BLaER1 (cell line): ENCODE results near the gene IPO5.

Experiments
- H3K27ac ChIP-seq: shearing (Covaris generic); formaldehyde crosslinking; 2 replicates; pipeline ENCODE4 v1.8.1; 2022
- H3K27me3 ChIP-seq: shearing (Covaris generic); formaldehyde crosslinking; 2 replicates; pipeline ENCODE4 v1.8.1; 2022
- H3K36me3 ChIP-seq: shearing (Covaris generic); formaldehyde crosslinking; 2 replicates; pipeline ENCODE4 v1.8.1; 2022
- H3K4me1 ChIP-seq: shearing (Covaris generic); formaldehyde crosslinking; 2 replicates; pipeline ENCODE4 v1.8.1; 2022
- H3K4me2 ChIP-seq: shearing (Covaris generic); formaldehyde crosslinking; 2 replicates; pipeline ENCODE4 v1.8.1; 2022
- H3K4me3 ChIP-seq: shearing (Covaris generic); formaldehyde crosslinking; 2 replicates; pipeline ENCODE4 v1.8.1; 2022
- H3K9ac ChIP-seq: shearing (Covaris generic); formaldehyde crosslinking; 2 replicates; pipeline ENCODE4 v1.8.1; 2022
- H3K9me3 ChIP-seq: shearing (Covaris generic); formaldehyde crosslinking; 2 replicates; pipeline ENCODE4 v1.8.1; 2022
- H4K20me1 ChIP-seq: shearing (Covaris generic); formaldehyde crosslinking; 2 replicates; pipeline ENCODE4 v1.8.1; 2022
- Cebpa-rat ChIP-seq: shearing (Covaris generic); IDR thresholded peaks from 2 replicates; pipeline ENCODE4 v1.8.1; 2022

Gene IPO5

DNA sequence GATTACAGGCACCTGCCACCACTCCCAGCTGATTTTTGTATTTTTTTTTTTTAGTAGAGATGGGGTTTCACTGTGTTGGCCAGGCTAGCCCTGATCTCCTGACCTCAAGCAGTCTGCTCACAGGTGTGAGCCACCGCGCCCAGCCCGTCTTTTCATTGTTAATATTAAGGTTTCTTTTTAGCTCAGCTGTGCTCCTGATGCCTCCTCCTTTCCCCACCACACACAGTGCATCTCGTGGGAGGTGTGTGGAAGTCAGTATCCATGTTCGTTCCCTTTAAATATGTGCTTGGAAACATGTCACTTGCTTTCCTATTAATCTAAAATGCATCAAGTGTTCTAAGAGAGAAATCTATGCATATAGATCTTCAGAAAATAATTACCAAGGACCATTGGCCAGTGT is 53.5 kb downstream of the IPO5 start:
- Histone ChIP-seq H3K9ac (no peak overlapping the region), H3K4me1 (no peaks in the 10 kb centered on the region), H4K20me1 (peaks cover 8% of the 10 kb centered on the region; the same call in 1 of the 2 replicates), H3K9me3 (no peaks in the 10 kb centered on the region), H3K27ac (no peak overlapping the region), H3K27me3 (no peaks in the 10 kb centered on the region), H3K36me3 (peaks cover 98% of the 10 kb centered on the region), H3K4me2 (no peak overlapping the region), H3K4me3 (no peak overlapping the region)
- TF ChIP-seq Cebpa-rat, result no peak

DNA sequence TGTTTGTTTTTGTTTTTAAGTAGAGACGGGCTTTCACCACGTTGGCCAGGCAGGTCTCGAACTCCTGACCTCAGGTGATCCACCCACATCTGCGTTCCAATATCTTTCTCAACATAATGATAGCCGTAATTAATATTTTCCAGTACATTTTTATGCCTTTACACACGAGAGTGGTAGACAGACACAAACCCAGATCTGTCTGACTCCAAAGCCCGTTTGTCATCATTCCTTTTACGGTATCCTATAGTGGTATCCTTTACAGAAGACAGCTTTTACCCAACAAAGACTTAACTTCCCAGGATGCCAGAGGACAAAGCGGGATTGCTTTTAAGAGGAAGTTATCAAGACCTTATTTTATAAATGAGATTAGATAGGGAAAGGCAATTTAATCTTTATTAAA is 59.8 kb downstream of the IPO5 start:
- Histone ChIP-seq H3K9ac (no peak overlapping the region), H3K4me1 (no peaks in the 10 kb centered on the region), H3K4me2 (no peak overlapping the region), H4K20me1 (no peaks in the 10 kb centered on the region), H3K4me3 (no peak overlapping the region), H3K9me3 (no peaks in the 10 kb centered on the region), H3K27ac (no peak overlapping the region), H3K27me3 (no peaks in the 10 kb centered on the region), H3K36me3 (peaks cover 99% of the 10 kb centered on the region)
- TF ChIP-seq Cebpa-rat, result no peak

DNA sequence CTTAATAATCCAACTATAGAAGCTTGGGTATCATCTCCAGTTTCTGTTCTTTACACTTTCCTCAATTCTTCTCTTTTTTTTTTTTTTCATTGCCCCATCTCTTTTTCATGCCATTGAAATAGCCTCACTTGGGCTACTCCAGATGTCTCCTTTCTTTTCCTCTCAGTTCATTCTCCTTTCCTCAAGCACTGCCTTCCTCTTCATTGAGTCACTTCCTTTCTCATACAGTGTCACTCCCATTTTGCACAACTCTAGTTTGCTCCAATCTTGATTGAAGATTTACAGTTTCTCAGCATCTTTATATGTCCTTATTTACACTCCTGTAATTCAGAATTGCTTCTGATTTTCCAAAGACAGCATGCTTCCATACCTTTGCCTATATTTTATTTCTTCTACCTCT is 61.3 kb downstream of the IPO5 start:
- Histone ChIP-seq H3K4me2 (no peak overlapping the region), H4K20me1 (no peaks in the 10 kb centered on the region), H3K27me3 (no peaks in the 10 kb centered on the region), H3K4me3 (no peak overlapping the region), H3K36me3 (peaks cover 99% of the 10 kb centered on the region), H3K9ac (no peak overlapping the region), H3K27ac (no peak overlapping the region), H3K9me3 (no peaks in the 10 kb centered on the region), H3K4me1 (no peaks in the 10 kb centered on the region)
- no peak for TF ChIP-seq Cebpa-rat

DNA sequence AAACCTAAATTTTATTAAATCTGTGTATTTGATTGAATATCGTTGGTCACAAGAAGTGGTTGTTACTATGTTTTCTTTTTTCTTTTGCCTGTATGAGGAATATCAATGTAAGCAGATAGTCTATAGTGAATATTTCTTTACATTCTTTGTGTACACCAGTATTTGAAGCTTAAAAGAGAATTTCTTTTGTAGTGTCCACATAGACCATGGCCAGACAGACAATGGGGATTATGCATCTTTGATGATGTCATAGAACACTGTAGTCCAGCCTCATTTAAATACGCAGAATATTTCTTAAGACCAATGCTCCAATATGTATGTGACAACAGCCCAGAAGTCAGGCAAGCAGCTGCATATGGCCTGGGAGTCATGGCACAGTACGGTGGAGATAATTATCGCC is 64.8 kb downstream of the IPO5 start:
- Histone ChIP-seq H3K4me1 (no peaks in the 10 kb centered on the region), H3K36me3 (peaks cover 92% of the 10 kb centered on the region)
- TF ChIP-seq Cebpa-rat, result no peak

DNA sequence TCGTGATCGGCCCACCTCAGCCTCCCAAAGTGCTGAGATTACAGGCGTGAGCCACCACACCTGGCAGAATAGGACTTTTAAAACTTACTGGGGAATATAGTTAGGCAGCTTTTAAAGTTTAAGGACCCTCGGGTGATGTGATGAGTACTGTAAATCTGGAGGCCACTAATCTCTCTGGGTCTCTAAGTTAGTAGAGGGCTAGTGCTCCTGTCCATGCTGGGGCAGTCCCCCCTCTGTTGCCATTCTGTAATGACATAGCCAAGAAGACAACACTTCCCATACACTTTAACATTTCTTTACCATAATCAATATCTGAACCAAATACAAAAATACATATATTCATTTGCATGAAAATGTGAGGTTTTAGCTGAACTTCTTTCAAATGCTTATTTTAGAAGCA is 65.7 kb downstream of the IPO5 start:
- H3K9ac ChIP-seq, result no peak overlapping the region
- H3K4me1 ChIP-seq, result no peaks in the 10 kb centered on the region
- H3K4me3 ChIP-seq, result no peak overlapping the region
- no peak for TF ChIP-seq Cebpa-rat
- H3K27me3 ChIP-seq, result no peaks in the 10 kb centered on the region
- no peaks in the 10 kb centered on the region for H3K9me3 ChIP-seq
- H3K36me3 ChIP-seq, result peaks cover 92% of the 10 kb centered on the region
- no peak overlapping the region for H3K4me2 ChIP-seq
- no peak overlapping the region for H3K27ac ChIP-seq
- H4K20me1 ChIP-seq, result no peaks in the 10 kb centered on the region; the same call in 1 of the 2 replicates

More for the DNA sequence above, 64.8 kb downstream of the IPO5 start:
- Histone ChIP-seq H3K27ac (no peak overlapping the region), H3K9ac (no peak overlapping the region), H3K9me3 (no peaks in the 10 kb centered on the region), H4K20me1 (no peaks in the 10 kb centered on the region), H3K27me3 (no peaks in the 10 kb centered on the region), H3K4me2 (no peak overlapping the region), H3K4me3 (no peak overlapping the region)

DNA sequence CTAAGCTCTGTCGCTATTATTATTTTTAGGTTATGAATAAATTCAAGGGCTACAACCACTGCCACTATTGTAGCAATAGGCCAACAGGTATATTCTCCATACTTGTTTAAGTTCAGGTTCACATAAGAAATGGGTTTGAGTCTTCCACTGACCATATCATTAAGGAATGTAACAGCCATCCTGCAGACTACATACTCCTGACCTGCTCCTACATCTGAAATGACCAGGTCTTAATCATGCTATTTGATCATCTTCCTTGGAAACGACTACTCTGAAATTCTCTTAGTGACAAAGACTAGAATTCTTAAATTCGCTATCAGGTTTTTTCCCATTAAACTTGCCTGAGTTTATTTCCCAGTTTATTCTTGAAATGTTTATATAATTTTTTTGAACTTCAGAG is 66.8 kb downstream of the IPO5 start:
- Histone ChIP-seq H4K20me1 (no peaks in the 10 kb centered on the region; the same call in 1 of the 2 replicates), H3K9me3 (no peaks in the 10 kb centered on the region), H3K9ac (no peak overlapping the region), H3K4me1 (no peaks in the 10 kb centered on the region), H3K27me3 (no peaks in the 10 kb centered on the region), H3K27ac (no peak overlapping the region), H3K4me3 (no peak overlapping the region), H3K4me2 (no peak overlapping the region), H3K36me3 (peaks cover 88% of the 10 kb centered on the region)
- TF ChIP-seq Cebpa-rat, result no peak

DNA sequence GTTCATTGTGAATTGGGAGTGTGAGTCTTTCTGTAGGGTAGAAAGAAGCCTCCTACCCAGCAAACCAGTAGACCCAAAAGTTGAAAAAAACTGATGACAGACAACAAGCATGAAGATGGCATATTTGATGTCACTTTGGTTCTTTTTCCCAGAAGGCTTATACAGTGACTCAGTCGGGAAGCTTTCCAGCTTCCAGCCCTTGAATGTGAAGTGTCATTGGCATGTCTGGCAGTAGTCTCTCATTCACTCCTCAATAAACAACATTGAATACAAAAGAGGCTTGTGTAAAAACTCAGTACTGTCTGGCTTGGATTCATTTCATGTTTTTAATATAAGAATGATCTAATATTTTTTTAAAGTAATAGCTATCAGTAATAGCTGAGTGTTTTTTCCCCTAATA is 68.7 kb downstream of the IPO5 start:
- Histone ChIP-seq H3K9me3 (no peaks in the 10 kb centered on the region), H4K20me1 (no peaks in the 10 kb centered on the region; the same call in 1 of the 2 replicates), H3K4me2 (no peak overlapping the region), H3K27me3 (no peaks in the 10 kb centered on the region), H3K9ac (no peak overlapping the region), H3K27ac (no peak overlapping the region), H3K4me1 (no peaks in the 10 kb centered on the region), H3K36me3 (peaks cover 79% of the 10 kb centered on the region), H3K4me3 (no peak overlapping the region)
- no peak for TF ChIP-seq Cebpa-rat

DNA sequence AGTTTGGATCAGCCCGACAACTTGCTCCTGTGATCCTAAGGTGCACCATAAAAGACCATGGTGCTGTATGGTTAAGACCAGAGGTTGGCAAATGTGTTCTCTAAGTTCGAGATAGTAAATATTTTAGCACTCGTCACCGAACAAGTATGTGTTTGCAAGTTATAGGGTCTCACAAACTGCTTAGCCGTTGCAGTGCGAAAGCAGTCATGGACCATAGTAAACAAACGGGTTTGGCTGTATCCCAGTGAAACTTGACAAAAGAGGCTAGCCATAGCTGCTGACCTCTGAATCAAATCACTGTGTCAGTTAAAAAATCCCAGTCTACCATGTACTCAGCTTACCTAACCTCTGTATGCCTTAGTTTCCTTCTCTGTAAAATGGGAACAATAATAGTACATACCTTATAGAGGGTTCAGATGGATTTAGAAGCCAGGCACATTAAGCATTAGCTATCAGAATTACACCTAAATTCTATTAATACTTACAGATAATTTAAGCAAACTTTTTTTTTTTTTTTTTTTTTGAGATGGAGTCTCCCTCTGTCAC is 72.1 kb downstream of the IPO5 start:
- no peak for TF ChIP-seq Cebpa-rat
- peaks cover 49% of the 10 kb centered on the region for H3K36me3 ChIP-seq
- no peaks in the 10 kb centered on the region for H3K9me3 ChIP-seq
- no peak overlapping the region for H3K27ac ChIP-seq
- peaks cover 5% of the 10 kb centered on the region for H3K4me1 ChIP-seq
- no peaks in the 10 kb centered on the region for H3K27me3 ChIP-seq
- H3K4me3 ChIP-seq, result no peak overlapping the region
- no peak overlapping the region for H3K4me2 ChIP-seq
- H3K9ac ChIP-seq, result no peak overlapping the region
- H4K20me1 ChIP-seq, result no peaks in the 10 kb centered on the region; the same call in 1 of the 2 replicates

DNA sequence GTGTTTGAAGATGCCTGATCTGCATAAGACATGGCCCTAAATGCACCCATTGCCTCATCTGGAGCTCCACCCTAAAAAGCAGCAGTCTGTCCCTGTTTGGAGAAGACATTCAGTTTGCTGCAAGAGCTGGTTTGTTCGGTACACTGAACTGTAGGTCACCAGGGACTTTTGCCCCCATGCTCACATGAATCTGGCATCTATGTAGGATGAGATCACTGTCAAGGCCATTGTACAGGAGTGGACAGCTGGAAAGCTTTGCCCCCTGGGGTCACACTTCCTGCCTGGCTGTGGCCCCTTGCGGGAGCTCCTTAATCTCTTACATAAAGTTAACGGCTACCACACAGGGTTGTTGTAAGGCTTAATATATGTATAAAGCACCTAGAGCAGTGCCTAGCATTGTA is 73.0 kb downstream of the IPO5 start:
- Histone ChIP-seq H3K9ac (no peak overlapping the region), H3K4me1 (peaks cover 13% of the 10 kb centered on the region), H3K27me3 (no peaks in the 10 kb centered on the region), H4K20me1 (no peaks in the 10 kb centered on the region; the same call in 1 of the 2 replicates), H3K27ac (no peak overlapping the region), H3K4me3 (no peak overlapping the region), H3K9me3 (no peaks in the 10 kb centered on the region), H3K36me3 (peaks cover 41% of the 10 kb centered on the region), H3K4me2 (no peak overlapping the region)
- no peak for TF ChIP-seq Cebpa-rat

DNA sequence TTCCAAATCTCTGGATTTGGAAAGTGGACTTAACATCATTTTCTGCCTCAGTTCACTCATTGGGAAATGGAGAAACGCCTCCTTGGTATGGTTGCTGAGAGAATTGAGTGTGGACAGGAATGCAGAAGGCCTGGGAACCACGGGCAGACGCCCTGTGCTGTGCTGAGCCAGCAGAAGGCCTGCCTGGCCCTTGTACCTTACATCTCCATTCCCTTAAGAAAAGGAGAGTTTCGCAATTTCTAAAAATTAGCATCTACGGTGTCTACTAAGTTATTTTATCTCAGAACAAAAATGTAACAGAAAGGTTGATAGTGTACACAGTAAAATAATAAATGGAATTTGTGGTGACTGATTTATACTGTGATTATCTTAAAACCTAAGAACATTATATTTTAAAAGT is 78.7 kb downstream of the IPO5 start:
- no peaks in the 10 kb centered on the region for H3K9me3 ChIP-seq
- 0 out of 2 replicates have a peak, but pooled peaks cover 2% of the 10 kb centered on the region for H3K36me3 ChIP-seq
- no peak overlapping the region for H3K27ac ChIP-seq
- H4K20me1 ChIP-seq, result no peaks in the 10 kb centered on the region
- TF ChIP-seq Cebpa-rat, result no peak
- no peak overlapping the region for H3K4me2 ChIP-seq
- no peak overlapping the region for H3K9ac ChIP-seq
- H3K27me3 ChIP-seq, result no peaks in the 10 kb centered on the region
- H3K4me3 ChIP-seq, result no peak overlapping the region
- H3K4me1 ChIP-seq, result peaks cover 13% of the 10 kb centered on the region
